ENCODE measurements around the gene PNPLA7. TPM values are rescaled to one million over a fixed set of nuclear protein-coding genes. Genes with fewer than 3 reads are reported as not detected.

Gene PNPLA7
- total and polyA plus RNA-seq, 2 of the 13 experiments (the other 11 are each of a cell fraction or from before 2014, with no cell fraction given) = 0.42 to 1.5 TPM

- intact Hi-C loops (cut with micrococcal nuclease; ENCODE audit: unreplicated experiment) = no loop called here
- WGBS (ENCODE audit: low lambda C conversion rate) = 87% methylated on average over 7 of the region's 31 CpGs
- no peak overlapping the region for H3K4me3 ChIP-seq (replicated peaks in 1 of 3; ENCODE audit: insufficient read depth in 1 of 3, low read depth in 2 of 3, low read length in 3 of 3)
- H3K4me2 ChIP-seq (ENCODE audit: low read depth, low read length) = no peak overlapping the region
- no TSS peak for BruUV-seq (replicated peaks)
- H3K27me3 ChIP-seq (ENCODE audit: control insufficient read depth in 1 of 2, insufficient read depth in 2 of 2, low read length in 2 of 2) = no peaks in the 10 kb centered on the region
- H2AFZ ChIP-seq (ENCODE audit: low read length) = no peak overlapping the region
- DNase-seq (ENCODE audit: low spot score) = no peak
- FAIRE-seq = no peak
- 0 out of 2 replicates have a peak overlapping the region, but pooled peaks have one; percentile 14 for H3K9ac ChIP-seq (ENCODE audit: insufficient read depth, low read depth, low read length)
- peak overlapping the region; percentile 66 for H3K27ac ChIP-seq (ENCODE audit: extremely low read length, insufficient read depth, low read length)
- POLR2A ChIA-PET = interaction anchor here (1.9 kb wide), 1 partner anchor 38 kb away, joined by 12 read pairs; the partner anchor contains the start of genes EXD3 and NOXA1
- no peaks in the 10 kb centered on the region for H3K9me3 ChIP-seq (ENCODE audit: low read length)
- H3K4me1 ChIP-seq (ENCODE audit: insufficient read depth, low read length) = peaks cover 81% of the 10 kb centered on the region
- peaks cover 28% of the 10 kb centered on the region for H3K79me2 ChIP-seq (ENCODE audit: insufficient read depth, low read length)
- H4K20me1 ChIP-seq (ENCODE audit: insufficient read depth, low read length) = peaks cover 11% of the 10 kb centered on the region; the same call in 1 of the 2 replicates
- no peak for ATAC-seq
- CTCF ChIA-PET (ENCODE audit: low intra/inter-chr PET ratio, low total read pairs) = no interaction called here
- peaks cover 4 to 17% of the 10 kb centered on the region in 2 experiments; a peak in 4 of 5 replicates for H3K36me3 ChIP-seq (replicated peaks in 1 of 2; ENCODE audit: control insufficient read depth in 1 of 2, insufficient read depth in 2 of 2, low read length in 2 of 2)
- TF ChIP-seq ARID3A (IDR thresholded peaks at IDR 0.05; ENCODE audit: low read depth, low read length) (no peak), HNRNPL (IDR thresholded peaks at IDR 0.05; ENCODE audit: low read depth, low read length) (peak; percentile 21; the same call in 1 of the 2 replicates), ZNF768 (CRISPR knock-in tag; IDR thresholded peaks at IDR 0.05) (peak; percentile 12; the same call in 1 of the 2 replicates), IRF9 (CRISPR knock-in tag; IDR thresholded peaks at IDR 0.05; ENCODE audit: borderline replicate concordance) (0 out of 2 replicates have a peak, but pooled peaks have one; percentile 29)
- in situ Hi-C loops (cut with HindIII; ENCODE audit: extremely low pct_ligation_motif_present, low pct_unique_long_range_greater_than_20kb) = no loop called here
Observed at GRCh38 chr9:137460363-137461315, 89.6 kb downstream of the PNPLA7 start.

All from HepG2 (cell line).